OCI-LY7 (cell line): ENCODE data around the gene ADAT2. TPM values are rescaled to one million over a fixed set of nuclear protein-coding genes. Genes with fewer than 3 reads are reported as not detected.

Experiments used
- BruUV-seq: library from RNA; stranded (reverse); fragments of 400-500 nt; replicated peaks from 2 replicates; lab custom pipeline; 2021; lab: Mats Ljungman, UMichigan
- CTCF ChIA-PET: fragments of 300-600 bp; sonication (Branson Sonifier 250); formaldehyde crosslinking; loops from one replicate; lab custom pipeline; 2022; ENCODE audit warnings: antibody characterized with exemption; ENCODE audit not compliant: unreplicated experiment; lab: Charles Lee
- POLR2A ChIA-PET: fragments of 300-600 bp; sonication (Branson Sonifier 250); formaldehyde crosslinking; loops from one replicate; lab custom pipeline; 2022; ENCODE audit warnings: antibody characterized with exemption; lab: Charles Lee
- DNase-seq: peaks from one replicate; pipeline ENCODE4 v3.0.0-alpha.2; 2015; ENCODE audit warnings: low spot score
- H2AFZ ChIP-seq: fragments of 200-600 bp; sonication (generic), shearing (Covaris generic); 2 replicates; pipeline ENCODE4 v1.6.1; 2014; ENCODE audit warnings: mild to moderate bottlenecking, antibody characterized with exemption, low read length, moderate library complexity
- H3K27ac ChIP-seq: fragments of 200-600 bp; sonication (generic); 2 replicates; pipeline ENCODE4 v1.5.1; 2014; ENCODE audit warnings: mixed run types, low read depth, mild to moderate bottlenecking, moderate library complexity, low read length, inconsistent platforms; ENCODE audit not compliant: poor library complexity, severe bottlenecking
- H3K36me3 ChIP-seq: fragments of 200-600 bp; sonication (generic); 2 replicates; pipeline ENCODE4 v1.6.1; 2014; ENCODE audit warnings: mild to moderate bottlenecking, antibody characterized with exemption, low read length, moderate library complexity, mixed read lengths; ENCODE audit not compliant: insufficient read depth
- H3K4me1 ChIP-seq: fragments of 200-600 bp; sonication (generic); 2 replicates; pipeline ENCODE4 v1.5.1; 2014; ENCODE audit warnings: mild to moderate bottlenecking, low read length; ENCODE audit not compliant: insufficient read depth, poor library complexity, severe bottlenecking
- H3K4me2 ChIP-seq: fragments of 200-600 bp; sonication (generic); 2 replicates; pipeline ENCODE4 v1.6.1; 2014; ENCODE audit warnings: mild to moderate bottlenecking, low read length
- H3K4me3 ChIP-seq: fragments of 200-600 bp; sonication (generic); 2 replicates; pipeline ENCODE4 v1.5.1; 2014; ENCODE audit warnings: mild to moderate bottlenecking, low read depth, low read length; ENCODE audit not compliant: poor library complexity, severe bottlenecking
- H3K79me2 ChIP-seq: fragments of 200-600 bp; sonication (generic); 2 replicates; pipeline ENCODE4 v1.6.1; 2016; ENCODE audit warnings: low read depth, mild to moderate bottlenecking, low read length, moderate library complexity, mixed read lengths; ENCODE audit not compliant: insufficient read depth
- H3K9me2 ChIP-seq: fragments of 200-600 bp; sonication (generic); 2 replicates; pipeline ENCODE4 v1.6.1; 2016; ENCODE audit warnings: mild to moderate bottlenecking, low read length, mixed read lengths; ENCODE audit not compliant: insufficient read depth
- H3K9me3 ChIP-seq: fragments of 200-600 bp; sonication (generic); 2 replicates; pipeline ENCODE4 v1.6.1; 2014; ENCODE audit warnings: mild to moderate bottlenecking, mixed run types, low read length, mixed read lengths
- H4K20me1 ChIP-seq: fragments of 200-600 bp; sonication (generic); 2 replicates; pipeline ENCODE4 v1.6.1; 2014; ENCODE audit warnings: mild to moderate bottlenecking, antibody characterized with exemption, low read length, moderate library complexity, mixed read lengths; ENCODE audit not compliant: insufficient read depth
- CTCF ChIP-seq: fragments of 200-600 bp; sonication (generic); conservative IDR thresholded peaks from 2 replicates; pipeline ENCODE4 v1.5.1; 2014; ENCODE audit warnings: mild to moderate bottlenecking, antibody characterized with exemption, low read length, moderate library complexity, mixed read lengths
- EZH2phosphoT487 ChIP-seq: fragments of 200-600 bp; sonication (generic); IDR thresholded peaks from 2 replicates; pipeline ENCODE4 v1.6.1; 2018; ENCODE audit warnings: low read depth, borderline replicate concordance, mild to moderate bottlenecking, mixed run types, antibody characterized with exemption, low read length, moderate library complexity, mixed read lengths
- intact Hi-C: fragments of 100-400 bp; cut with micrococcal nuclease; formaldehyde crosslinking; loops from one replicate; pipeline ENCODE4 v1.10.0; 2022; ENCODE audit not compliant: unreplicated experiment
- total RNA-seq, 2 experiments: library from RNA; depleted of rRNA in 1 of 2; stranded (reverse); fragments of >200 nt in 1 of 2; shearing (Covaris generic) in 1 of 2; gene quantifications; 2 replicates each; pipeline ENCODE4 v1.2.3, GENCODE V29; 2014 to 2022

Gene ADAT2
- total RNA-seq, 2 experiments from 2014 or later, result 21.7 to 23.0 TPM

- intact Hi-C loops, result no loop called here
- H3K9me2 ChIP-seq, result no peaks in the 10 kb centered on the region
- CTCF ChIA-PET, result no interaction called here
- no peaks in the 10 kb centered on the region for H4K20me1 ChIP-seq
- H3K36me3 ChIP-seq, result peaks cover 44% of the 10 kb centered on the region
- no peak overlapping the region for H3K4me3 ChIP-seq
- no peak overlapping the region for H3K27ac ChIP-seq
- no peaks in the 10 kb centered on the region for H3K9me3 ChIP-seq
- H2AFZ ChIP-seq, result no peak overlapping the region
- POLR2A ChIA-PET, result interaction anchor here (0.8 kb wide), 1 partner anchor 919 kb away, joined by 4 read pairs; no protein-coding TSS in a partner anchor
- H3K79me2 ChIP-seq, result no peaks in the 10 kb centered on the region
- H3K4me1 ChIP-seq, result no peaks in the 10 kb centered on the region
- no peak for DNase-seq
- no peak overlapping the region for H3K4me2 ChIP-seq
- TF ChIP-seq CTCF (no peak), EZH2phosphoT487 (no peak)
- BruUV-seq, result no TSS peak
Observed at GRCh38 chr6:143468026-143468425, 17.5 kb upstream of the ADAT2 start.

DNA sequence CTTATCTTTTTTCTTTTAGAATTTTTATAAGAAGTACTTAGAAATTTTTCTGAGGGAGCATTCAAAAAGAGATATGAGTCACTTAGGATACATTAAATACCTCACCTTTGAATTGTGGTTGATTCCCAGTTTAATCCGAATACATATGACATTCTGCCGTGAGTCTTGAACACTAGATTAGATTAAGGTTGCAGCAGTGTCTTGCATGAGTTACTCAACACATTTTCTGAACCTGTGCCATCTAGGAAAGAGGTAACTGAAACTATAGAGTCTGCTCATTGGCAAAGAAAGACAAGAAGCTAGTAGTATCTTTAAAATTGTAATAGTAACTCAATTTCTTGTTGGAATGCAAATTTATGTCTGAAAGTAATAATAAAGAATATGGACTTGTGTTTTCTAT, 15.1 kb upstream of the ADAT2 start:
- intact Hi-C loops, result no loop called here
- Histone ChIP-seq H3K9me2 (no peaks in the 10 kb centered on the region), H3K36me3 (peaks cover 48% of the 10 kb centered on the region), H3K4me3 (no peak overlapping the region), H3K4me2 (no peak overlapping the region), H3K27ac (no peak overlapping the region), H2AFZ (no peak overlapping the region), H3K4me1 (no peaks in the 10 kb centered on the region), H3K79me2 (no peaks in the 10 kb centered on the region), H4K20me1 (no peaks in the 10 kb centered on the region), H3K9me3 (no peaks in the 10 kb centered on the region)
- TF ChIP-seq EZH2phosphoT487 (no peak), CTCF (no peak)
- BruUV-seq, result no TSS peak
- POLR2A ChIA-PET, result no interaction called here
- DNase-seq, result no peak
- CTCF ChIA-PET, result no interaction called here

DNA sequence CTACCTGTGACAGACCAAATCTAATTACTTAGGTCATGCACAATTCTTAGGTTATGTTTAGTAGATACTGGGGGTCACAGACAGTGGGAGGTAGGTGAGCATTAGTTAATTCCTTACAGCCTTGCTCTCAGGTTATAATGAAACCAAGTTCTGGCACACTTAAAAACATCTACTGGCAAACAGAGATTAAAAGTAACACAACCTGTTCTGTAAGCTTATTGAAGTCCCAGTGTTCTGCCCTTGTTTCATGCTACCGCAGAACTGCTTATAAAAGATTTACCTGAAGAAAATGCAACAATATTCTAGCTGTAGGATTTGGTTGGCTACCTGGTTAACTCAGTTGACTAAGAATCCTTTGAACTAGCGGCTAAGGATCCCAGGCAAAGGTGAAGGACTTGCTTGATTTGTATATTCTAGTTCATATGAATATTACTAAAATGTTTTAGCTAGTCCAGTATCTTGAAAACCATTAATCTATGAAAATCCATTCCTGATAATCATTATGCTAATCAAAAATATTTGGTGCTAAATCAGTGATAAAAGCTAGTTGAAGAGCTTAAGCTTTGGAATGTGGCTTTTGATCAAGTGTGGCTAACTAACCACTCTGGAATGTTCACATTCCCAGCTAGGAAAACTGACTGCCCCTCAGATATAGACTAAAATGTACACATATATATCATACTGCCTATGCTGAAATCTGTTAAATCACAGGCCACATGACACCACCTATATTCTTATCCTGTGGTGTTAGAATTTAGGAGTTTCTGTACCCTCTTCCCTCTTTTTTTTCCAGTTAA, 7.3 kb upstream of the ADAT2 start:
- Histone ChIP-seq H3K27ac (no peak overlapping the region), H3K4me2 (no peak overlapping the region), H3K79me2 (peaks cover 16% of the 10 kb centered on the region; the same call in 1 of the 2 replicates), H3K4me1 (peaks cover 9% of the 10 kb centered on the region), H2AFZ (no peak overlapping the region), H3K9me2 (no peaks in the 10 kb centered on the region), H3K4me3 (no peak overlapping the region), H4K20me1 (no peaks in the 10 kb centered on the region), H3K9me3 (no peaks in the 10 kb centered on the region), H3K36me3 (peaks cover 41% of the 10 kb centered on the region)
- TF ChIP-seq EZH2phosphoT487 (no peak), CTCF (no peak)
- BruUV-seq, result no TSS peak
- intact Hi-C loops, result loop anchor here (10.0 kb wide), 3 partner anchors 607 to 1313 kb away; partner anchors contain the start of genes NMBR and VTA1
- no peak for DNase-seq
- POLR2A ChIA-PET, result interaction anchor here (0.6 to 1.3 kb wide), 2 partner anchors 24 to 405 kb away, joined by 3 read pairs; no protein-coding TSS in a partner anchor
- CTCF ChIA-PET, result no interaction called here
